SK-N-SH (cell line): ENCODE data around the gene FZD10.

Experiments used
- CHD2 ChIP-seq: fragments of 150-350 bp; IDR thresholded peaks from 2 replicates; pipeline ENCODE4 v1.6.1; 2018; ENCODE audit warnings: low read length; ENCODE audit not compliant: partially characterized antibody
- CTCF ChIP-seq: fragments of 200-600 bp; sonication (generic); IDR thresholded peaks from 2 replicates; pipeline ENCODE4 v1.6.1; 2017; ENCODE audit warnings: antibody characterized with exemption, mild to moderate bottlenecking, moderate library complexity
- EP300 ChIP-seq, 2 experiments: IDR thresholded peaks; 2 replicates each; pipeline versions ENCODE4 v1.4.0 to v1.6.1; 2012; ENCODE audit warnings: borderline replicate concordance in 1 of 2, low read depth in 1 of 2, low read length in 1 of 2
- EZH2phosphoT487 ChIP-seq: fragments of 200-600 bp; sonication (generic); IDR thresholded peaks from 2 replicates; pipeline ENCODE4 v1.6.1; 2017; ENCODE audit warnings: low read depth, mixed run types, mild to moderate bottlenecking, antibody characterized with exemption, moderate library complexity, borderline replicate concordance
- GABPA ChIP-seq: IDR thresholded peaks from 2 replicates; pipeline ENCODE4 v1.4.0; 2012; ENCODE audit warnings: low read depth, mild to moderate bottlenecking
- MAX ChIP-seq: IDR thresholded peaks from 2 replicates; pipeline ENCODE4 v1.4.0; 2012; ENCODE audit warnings: low read depth
- NRF1 ChIP-seq: IDR thresholded peaks from 2 replicates; pipeline ENCODE4 v1.6.1; 2012; ENCODE audit warnings: low read depth, mild to moderate bottlenecking, low read length
- POLR2AphosphoS5 ChIP-seq: IDR thresholded peaks from 2 replicates; pipeline ENCODE4 v1.6.1; 2012; ENCODE audit warnings: low read depth, low read length
- RXRA ChIP-seq: IDR thresholded peaks from 2 replicates; pipeline ENCODE4 v1.4.0; 2012; ENCODE audit warnings: low read depth, mild to moderate bottlenecking, borderline replicate concordance
- TEAD4 ChIP-seq: IDR thresholded peaks from 2 replicates; pipeline ENCODE4 v1.4.0; 2012; ENCODE audit warnings: mild to moderate bottlenecking, borderline replicate concordance; ENCODE audit not compliant: insufficient read depth
- USF2 ChIP-seq: fragments of 150-350 bp; IDR thresholded peaks from 2 replicates; pipeline ENCODE4 v1.6.1; 2017; ENCODE audit warnings: antibody characterized with exemption, low read length, low read depth, borderline replicate concordance
- TF ChIP-seq, protein P1 (sequence below): IDR thresholded peaks from 2 replicates; pipeline ENCODE4 v1.6.1; 2012; ENCODE audit warnings: mild to moderate bottlenecking, low read depth, low read length, moderate library complexity

- TF ChIP-seq CTCF (no peak), GABPA (no peak), MAX (no peak), USF2 (no peak), EP300 (IDR thresholded peaks at IDR 0.05; ENCODE audit: borderline replicate concordance in 1 of 2, low read depth in 1 of 2, low read length in 1 of 2) (no peak), POLR2AphosphoS5 (no peak), CHD2 (no peak), RXRA (no peak), EZH2phosphoT487 (no peak), TEAD4 (no peak), NRF1 (no peak)
- TF ChIP-seq, protein P1, sequence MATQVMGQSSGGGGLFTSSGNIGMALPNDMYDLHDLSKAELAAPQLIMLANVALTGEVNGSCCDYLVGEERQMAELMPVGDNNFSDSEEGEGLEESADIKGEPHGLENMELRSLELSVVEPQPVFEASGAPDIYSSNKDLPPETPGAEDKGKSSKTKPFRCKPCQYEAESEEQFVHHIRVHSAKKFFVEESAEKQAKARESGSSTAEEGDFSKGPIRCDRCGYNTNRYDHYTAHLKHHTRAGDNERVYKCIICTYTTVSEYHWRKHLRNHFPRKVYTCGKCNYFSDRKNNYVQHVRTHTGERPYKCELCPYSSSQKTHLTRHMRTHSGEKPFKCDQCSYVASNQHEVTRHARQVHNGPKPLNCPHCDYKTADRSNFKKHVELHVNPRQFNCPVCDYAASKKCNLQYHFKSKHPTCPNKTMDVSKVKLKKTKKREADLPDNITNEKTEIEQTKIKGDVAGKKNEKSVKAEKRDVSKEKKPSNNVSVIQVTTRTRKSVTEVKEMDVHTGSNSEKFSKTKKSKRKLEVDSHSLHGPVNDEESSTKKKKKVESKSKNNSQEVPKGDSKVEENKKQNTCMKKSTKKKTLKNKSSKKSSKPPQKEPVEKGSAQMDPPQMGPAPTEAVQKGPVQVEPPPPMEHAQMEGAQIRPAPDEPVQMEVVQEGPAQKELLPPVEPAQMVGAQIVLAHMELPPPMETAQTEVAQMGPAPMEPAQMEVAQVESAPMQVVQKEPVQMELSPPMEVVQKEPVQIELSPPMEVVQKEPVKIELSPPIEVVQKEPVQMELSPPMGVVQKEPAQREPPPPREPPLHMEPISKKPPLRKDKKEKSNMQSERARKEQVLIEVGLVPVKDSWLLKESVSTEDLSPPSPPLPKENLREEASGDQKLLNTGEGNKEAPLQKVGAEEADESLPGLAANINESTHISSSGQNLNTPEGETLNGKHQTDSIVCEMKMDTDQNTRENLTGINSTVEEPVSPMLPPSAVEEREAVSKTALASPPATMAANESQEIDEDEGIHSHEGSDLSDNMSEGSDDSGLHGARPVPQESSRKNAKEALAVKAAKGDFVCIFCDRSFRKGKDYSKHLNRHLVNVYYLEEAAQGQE, result no peak
Observed at GRCh38 chr12:130161261-130162243, 712 bp upstream of the FZD10 start.
